GM21381 (cell line): ENCODE measurements around the gene INPP5A.

ENCODE experiments used
- ATAC-seq: cut with Tn5 transposase; IDR thresholded peaks from one replicate; pipeline ENCODE4 v1.9.1; 2021; ENCODE audit warnings: mild to moderate bottlenecking, moderate library complexity; ENCODE audit not compliant: unreplicated experiment

The INPP5A gene

GRCh38 chr10:132652936-132653590 is 115.5 kb downstream of the INPP5A start:
- no peak for ATAC-seq

- no peak for ATAC-seq
Measured at GRCh38 chr10:132653721-132654120, 116.1 kb downstream of the INPP5A start.

- no peak for ATAC-seq
Measured at GRCh38 chr10:132654121-132654571, 116.6 kb downstream of the INPP5A start.

GRCh38 chr10:132654708-132655661 is 117.4 kb downstream of the INPP5A start:
- no peak for ATAC-seq

- no peak for ATAC-seq
Measured at GRCh38 chr10:132655735-132656134, 118.1 kb downstream of the INPP5A start.

GRCh38 chr10:132656283-132657126 is 118.9 kb downstream of the INPP5A start:
- no peak for ATAC-seq

- ATAC-seq, result no peak
Measured at GRCh38 chr10:132657127-132657706, 119.6 kb downstream of the INPP5A start.

- no peak for ATAC-seq
Measured at GRCh38 chr10:132657748-132658147, 120.2 kb downstream of the INPP5A start.

GRCh38 chr10:132658546-132659205 is 121.1 kb downstream of the INPP5A start:
- ATAC-seq, result no peak

GRCh38 chr10:132659206-132660091 is 121.9 kb downstream of the INPP5A start:
- ATAC-seq, result no peak

- ATAC-seq, result no peak
Measured at GRCh38 chr10:132660385-132660784, 122.8 kb downstream of the INPP5A start.

GRCh38 chr10:132662186-132662920 is 124.8 kb downstream of the INPP5A start:
- no peak for ATAC-seq

- no peak for ATAC-seq
Measured at GRCh38 chr10:132663666-132664365, 126.2 kb downstream of the INPP5A start.

GRCh38 chr10:132664407-132664806 is 126.8 kb downstream of the INPP5A start:
- ATAC-seq, result no peak

- no peak for ATAC-seq
Measured at GRCh38 chr10:132664883-132665282, 127.3 kb downstream of the INPP5A start.

- ATAC-seq, result no peak
Measured at GRCh38 chr10:132665946-132666704, 128.5 kb downstream of the INPP5A start.

GRCh38 chr10:132666705-132667341 is 129.2 kb downstream of the INPP5A start:
- ATAC-seq, result no peak
